ENCODE results near the gene TMEM91.
A peak's percentile ranks its signal among the peaks of the same experiment; 100 is the strongest.

Gene TMEM91

GRCh38 chr19:41376241-41376997 is at the start of gene TMEM91:
TMEM91 (plus strand) TSS chr19:41376533; CDS start chr19:41378310, 1,777 bp downstream.
- ATAC-seq (ENCODE audit: low read depth) (peak; percentile 30), DNase-seq (ENCODE audit: low spot score in 2 of 2) (no peak)
- H3K27me3 Mint-ChIP-seq: peaks cover 2% of the 10 kb centered on the region
- H3K27ac Mint-ChIP-seq: no peak within 1 kb of the TSS
- H3K36me3 Mint-ChIP-seq: peaks cover 1% of the 10 kb centered on the region
- peak within 1 kb of the TSS; percentile 73 for H3K4me3 Mint-ChIP-seq
- peaks cover 17% of the 10 kb centered on the region for H3K4me1 Mint-ChIP-seq
- no peaks in the 10 kb centered on the region for H3K9me3 Mint-ChIP-seq

GRCh38 chr19:41327076-41327575 is 49.2 kb upstream of the TMEM91 start:
- H3K4me1 Mint-ChIP-seq: peaks cover 68% of the 10 kb centered on the region
- DNase-seq (ENCODE audit: low spot score in 2 of 2): no peak
- peaks cover 19% of the 10 kb centered on the region for H3K36me3 Mint-ChIP-seq
- H3K4me3 Mint-ChIP-seq: peak overlapping the region; percentile 63
- H3K9me3 Mint-ChIP-seq: no peaks in the 10 kb centered on the region
- H3K27me3 Mint-ChIP-seq: no peaks in the 10 kb centered on the region
- no peak for ATAC-seq (ENCODE audit: low read depth)
- H3K27ac Mint-ChIP-seq: peak overlapping the region; percentile 89

GRCh38 chr19:41327576-41328156 is 48.7 kb upstream of the TMEM91 start:
- H3K27ac Mint-ChIP-seq: peak overlapping the region; percentile 89
- peaks cover 21% of the 10 kb centered on the region for H3K36me3 Mint-ChIP-seq
- no peaks in the 10 kb centered on the region for H3K27me3 Mint-ChIP-seq
- ATAC-seq (ENCODE audit: low read depth) (peak; percentile 59), DNase-seq (ENCODE audit: low spot score in 2 of 2) (peak; percentile 73 to 76)
- H3K9me3 Mint-ChIP-seq: no peaks in the 10 kb centered on the region
- H3K4me3 Mint-ChIP-seq: peak overlapping the region; percentile 63
- peaks cover 64% of the 10 kb centered on the region for H3K4me1 Mint-ChIP-seq

- H3K4me1 Mint-ChIP-seq: peaks cover 60% of the 10 kb centered on the region
- H3K9me3 Mint-ChIP-seq: no peaks in the 10 kb centered on the region
- peak overlapping the region; percentile 89 for H3K27ac Mint-ChIP-seq
- DNase-seq (ENCODE audit: low spot score in 2 of 2) (no peak), ATAC-seq (ENCODE audit: low read depth) (peak; percentile 4)
- H3K36me3 Mint-ChIP-seq: peaks cover 20% of the 10 kb centered on the region
- no peaks in the 10 kb centered on the region for H3K27me3 Mint-ChIP-seq
- peak overlapping the region; percentile 63 for H3K4me3 Mint-ChIP-seq
These were observed 48.0 kb upstream of the TMEM91 start for GRCh38 chr19:41328157-41328841.

- Mint-ChIP-seq H3K36me3 (peaks cover 20% of the 10 kb centered on the region), H3K27me3 (no peaks in the 10 kb centered on the region), H3K27ac (peak overlapping the region; percentile 89), H3K9me3 (no peaks in the 10 kb centered on the region), H3K4me3 (peak overlapping the region; percentile 63), H3K4me1 (peaks cover 58% of the 10 kb centered on the region)
- ATAC-seq (ENCODE audit: low read depth) (no peak), DNase-seq (ENCODE audit: low spot score in 2 of 2) (no peak)
These were observed 47.5 kb upstream of the TMEM91 start for GRCh38 chr19:41328842-41329225.

- peak overlapping the region; percentile 52 for H3K4me3 Mint-ChIP-seq
- H3K27me3 Mint-ChIP-seq: no peaks in the 10 kb centered on the region
- DNase-seq (ENCODE audit: low spot score in 2 of 2) (no peak), ATAC-seq (ENCODE audit: low read depth) (no peak)
- H3K4me1 Mint-ChIP-seq: peaks cover 49% of the 10 kb centered on the region
- no peaks in the 10 kb centered on the region for H3K9me3 Mint-ChIP-seq
- peak overlapping the region; percentile 74 for H3K27ac Mint-ChIP-seq
- peaks cover 22% of the 10 kb centered on the region for H3K36me3 Mint-ChIP-seq
These were observed 45.9 kb upstream of the TMEM91 start for GRCh38 chr19:41330481-41330880.

- H3K4me3 Mint-ChIP-seq: peak overlapping the region; percentile 58
- H3K36me3 Mint-ChIP-seq: peaks cover 22% of the 10 kb centered on the region
- H3K27ac Mint-ChIP-seq: peak overlapping the region; percentile 39
- H3K27me3 Mint-ChIP-seq: no peaks in the 10 kb centered on the region
- DNase-seq (ENCODE audit: low spot score in 2 of 2): no peak
- H3K9me3 Mint-ChIP-seq: no peaks in the 10 kb centered on the region
- ATAC-seq (ENCODE audit: low read depth): no peak
- peaks cover 48% of the 10 kb centered on the region for H3K4me1 Mint-ChIP-seq
These were observed 45.2 kb upstream of the TMEM91 start for GRCh38 chr19:41330946-41331678.

- peaks cover 22% of the 10 kb centered on the region for H3K36me3 Mint-ChIP-seq
- no peak for DNase-seq (ENCODE audit: low spot score in 2 of 2)
- H3K27me3 Mint-ChIP-seq: no peaks in the 10 kb centered on the region
- H3K4me1 Mint-ChIP-seq: peaks cover 40% of the 10 kb centered on the region
- no peaks in the 10 kb centered on the region for H3K9me3 Mint-ChIP-seq
- peak overlapping the region; percentile 83 for H3K27ac Mint-ChIP-seq
- no peak for ATAC-seq (ENCODE audit: low read depth)
- no peak overlapping the region for H3K4me3 Mint-ChIP-seq
These were observed 44.3 kb upstream of the TMEM91 start for GRCh38 chr19:41332000-41332399.

- H3K9me3 Mint-ChIP-seq: no peaks in the 10 kb centered on the region
- no peaks in the 10 kb centered on the region for H3K27me3 Mint-ChIP-seq
- peak overlapping the region; percentile 83 for H3K27ac Mint-ChIP-seq
- H3K4me3 Mint-ChIP-seq: no peak overlapping the region
- ATAC-seq (ENCODE audit: low read depth) (no peak), DNase-seq (ENCODE audit: low spot score in 2 of 2) (no peak)
- H3K4me1 Mint-ChIP-seq: peaks cover 38% of the 10 kb centered on the region
- peaks cover 24% of the 10 kb centered on the region for H3K36me3 Mint-ChIP-seq
These were observed 43.9 kb upstream of the TMEM91 start for GRCh38 chr19:41332468-41332867.

GRCh38 chr19:41334793-41335192 is 41.5 kb upstream of the TMEM91 start:
- ATAC-seq (ENCODE audit: low read depth): peak; percentile 88
- Mint-ChIP-seq H3K36me3 (peaks cover 26% of the 10 kb centered on the region), H3K9me3 (no peaks in the 10 kb centered on the region), H3K27ac (peak overlapping the region; percentile 87), H3K4me3 (peak overlapping the region; percentile 58), H3K27me3 (no peaks in the 10 kb centered on the region), H3K4me1 (peaks cover 25% of the 10 kb centered on the region)
- no peak for DNase-seq (ENCODE audit: low spot score in 2 of 2)

GRCh38 chr19:41335467-41335866 is 40.9 kb upstream of the TMEM91 start:
- Mint-ChIP-seq H3K4me3 (no peak overlapping the region), H3K4me1 (peaks cover 23% of the 10 kb centered on the region), H3K36me3 (peaks cover 27% of the 10 kb centered on the region), H3K27me3 (no peaks in the 10 kb centered on the region), H3K27ac (peak overlapping the region; percentile 87), H3K9me3 (no peaks in the 10 kb centered on the region)
- DNase-seq (ENCODE audit: low spot score in 2 of 2) (no peak), ATAC-seq (ENCODE audit: low read depth) (no peak)

- H3K9me3 Mint-ChIP-seq: no peaks in the 10 kb centered on the region
- ATAC-seq (ENCODE audit: low read depth) (no peak), DNase-seq (ENCODE audit: low spot score in 2 of 2) (no peak)
- H3K4me3 Mint-ChIP-seq: no peak overlapping the region
- peaks cover 23% of the 10 kb centered on the region for H3K4me1 Mint-ChIP-seq
- H3K36me3 Mint-ChIP-seq: peaks cover 22% of the 10 kb centered on the region
- no peaks in the 10 kb centered on the region for H3K27me3 Mint-ChIP-seq
- no peak overlapping the region for H3K27ac Mint-ChIP-seq
These were observed 36.4 kb upstream of the TMEM91 start for GRCh38 chr19:41339936-41340335.

GRCh38 chr19:41341669-41342490 is 34.5 kb upstream of the TMEM91 start:
- H3K27me3 Mint-ChIP-seq: no peaks in the 10 kb centered on the region
- H3K9me3 Mint-ChIP-seq: no peaks in the 10 kb centered on the region
- ATAC-seq (ENCODE audit: low read depth): peak; percentile 63
- H3K4me3 Mint-ChIP-seq: peak overlapping the region; percentile 53
- peaks cover 24% of the 10 kb centered on the region for H3K36me3 Mint-ChIP-seq
- DNase-seq (ENCODE audit: low spot score in 2 of 2): no peak
- H3K27ac Mint-ChIP-seq: peak overlapping the region; percentile 24
- peaks cover 22% of the 10 kb centered on the region for H3K4me1 Mint-ChIP-seq

Data from memory B cell (primary cell).